GM12873 (cell line): ENCODE measurements around the gene NPC1L1.
A peak's percentile ranks its signal among the peaks of the same experiment; 100 is the strongest.

Source experiments
- TF ChIP-seq, protein P1 (sequence below): IDR thresholded peaks from 2 replicates; pipeline ENCODE4 v1.5.1; 2012; ENCODE audit warnings: low read depth, mild to moderate bottlenecking, moderate library complexity, low read length, control low read depth; ENCODE audit not compliant: insufficient read depth; ENCODE audit errors: missing control alignments

NPC1L1 gene, protein sequence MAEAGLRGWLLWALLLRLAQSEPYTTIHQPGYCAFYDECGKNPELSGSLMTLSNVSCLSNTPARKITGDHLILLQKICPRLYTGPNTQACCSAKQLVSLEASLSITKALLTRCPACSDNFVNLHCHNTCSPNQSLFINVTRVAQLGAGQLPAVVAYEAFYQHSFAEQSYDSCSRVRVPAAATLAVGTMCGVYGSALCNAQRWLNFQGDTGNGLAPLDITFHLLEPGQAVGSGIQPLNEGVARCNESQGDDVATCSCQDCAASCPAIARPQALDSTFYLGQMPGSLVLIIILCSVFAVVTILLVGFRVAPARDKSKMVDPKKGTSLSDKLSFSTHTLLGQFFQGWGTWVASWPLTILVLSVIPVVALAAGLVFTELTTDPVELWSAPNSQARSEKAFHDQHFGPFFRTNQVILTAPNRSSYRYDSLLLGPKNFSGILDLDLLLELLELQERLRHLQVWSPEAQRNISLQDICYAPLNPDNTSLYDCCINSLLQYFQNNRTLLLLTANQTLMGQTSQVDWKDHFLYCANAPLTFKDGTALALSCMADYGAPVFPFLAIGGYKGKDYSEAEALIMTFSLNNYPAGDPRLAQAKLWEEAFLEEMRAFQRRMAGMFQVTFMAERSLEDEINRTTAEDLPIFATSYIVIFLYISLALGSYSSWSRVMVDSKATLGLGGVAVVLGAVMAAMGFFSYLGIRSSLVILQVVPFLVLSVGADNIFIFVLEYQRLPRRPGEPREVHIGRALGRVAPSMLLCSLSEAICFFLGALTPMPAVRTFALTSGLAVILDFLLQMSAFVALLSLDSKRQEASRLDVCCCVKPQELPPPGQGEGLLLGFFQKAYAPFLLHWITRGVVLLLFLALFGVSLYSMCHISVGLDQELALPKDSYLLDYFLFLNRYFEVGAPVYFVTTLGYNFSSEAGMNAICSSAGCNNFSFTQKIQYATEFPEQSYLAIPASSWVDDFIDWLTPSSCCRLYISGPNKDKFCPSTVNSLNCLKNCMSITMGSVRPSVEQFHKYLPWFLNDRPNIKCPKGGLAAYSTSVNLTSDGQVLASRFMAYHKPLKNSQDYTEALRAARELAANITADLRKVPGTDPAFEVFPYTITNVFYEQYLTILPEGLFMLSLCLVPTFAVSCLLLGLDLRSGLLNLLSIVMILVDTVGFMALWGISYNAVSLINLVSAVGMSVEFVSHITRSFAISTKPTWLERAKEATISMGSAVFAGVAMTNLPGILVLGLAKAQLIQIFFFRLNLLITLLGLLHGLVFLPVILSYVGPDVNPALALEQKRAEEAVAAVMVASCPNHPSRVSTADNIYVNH (N-terminal part only)

DNA sequence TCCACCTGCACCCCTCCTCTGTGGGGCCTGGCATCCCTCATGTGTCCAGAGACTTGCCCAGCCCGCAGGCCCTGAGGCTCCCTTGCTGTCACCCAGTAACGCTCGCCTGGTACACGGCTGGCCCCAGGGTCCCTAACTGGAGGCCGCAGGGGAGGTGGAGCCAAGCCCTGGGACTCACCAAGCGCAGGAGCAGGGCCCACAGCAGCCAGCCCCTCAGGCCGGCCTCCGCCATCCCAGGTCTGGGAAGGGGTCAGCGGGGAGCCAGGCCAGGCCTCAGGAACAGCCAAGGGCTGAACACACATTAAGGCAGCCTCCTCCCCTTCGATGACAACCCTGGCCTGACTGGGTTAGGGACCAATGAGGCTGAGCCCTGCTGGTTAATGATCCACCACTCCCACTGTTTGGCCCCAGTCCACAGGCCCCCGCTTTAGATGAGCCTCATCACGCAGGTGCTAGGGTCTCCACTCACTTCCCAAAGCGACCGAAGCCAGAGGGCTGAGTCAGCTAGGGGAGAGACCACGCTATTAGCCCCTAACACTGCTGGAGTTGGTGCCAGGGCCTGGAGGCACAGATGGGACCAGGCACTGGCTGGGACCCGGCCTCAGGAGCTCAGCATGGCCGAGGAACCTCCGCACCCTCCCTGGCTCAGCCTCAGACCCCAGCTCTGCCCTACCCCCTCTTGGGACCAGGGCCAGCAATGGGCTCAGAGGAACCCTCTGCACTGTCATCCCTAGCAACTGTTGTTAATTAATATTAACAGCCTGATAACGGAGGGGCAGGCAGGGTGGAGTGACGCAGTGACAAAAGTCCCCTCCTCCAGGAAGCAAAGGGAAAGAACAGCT, at the start of gene NPC1L1:
TSS of gene NPC1L1 (minus strand) at position 303 of the 842 bp plus-strand sequence. CDS start at position 232, 71 bp downstream.
- TF ChIP-seq, protein P1, sequence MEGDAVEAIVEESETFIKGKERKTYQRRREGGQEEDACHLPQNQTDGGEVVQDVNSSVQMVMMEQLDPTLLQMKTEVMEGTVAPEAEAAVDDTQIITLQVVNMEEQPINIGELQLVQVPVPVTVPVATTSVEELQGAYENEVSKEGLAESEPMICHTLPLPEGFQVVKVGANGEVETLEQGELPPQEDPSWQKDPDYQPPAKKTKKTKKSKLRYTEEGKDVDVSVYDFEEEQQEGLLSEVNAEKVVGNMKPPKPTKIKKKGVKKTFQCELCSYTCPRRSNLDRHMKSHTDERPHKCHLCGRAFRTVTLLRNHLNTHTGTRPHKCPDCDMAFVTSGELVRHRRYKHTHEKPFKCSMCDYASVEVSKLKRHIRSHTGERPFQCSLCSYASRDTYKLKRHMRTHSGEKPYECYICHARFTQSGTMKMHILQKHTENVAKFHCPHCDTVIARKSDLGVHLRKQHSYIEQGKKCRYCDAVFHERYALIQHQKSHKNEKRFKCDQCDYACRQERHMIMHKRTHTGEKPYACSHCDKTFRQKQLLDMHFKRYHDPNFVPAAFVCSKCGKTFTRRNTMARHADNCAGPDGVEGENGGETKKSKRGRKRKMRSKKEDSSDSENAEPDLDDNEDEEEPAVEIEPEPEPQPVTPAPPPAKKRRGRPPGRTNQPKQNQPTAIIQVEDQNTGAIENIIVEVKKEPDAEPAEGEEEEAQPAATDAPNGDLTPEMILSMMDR, result no peak

DNA sequence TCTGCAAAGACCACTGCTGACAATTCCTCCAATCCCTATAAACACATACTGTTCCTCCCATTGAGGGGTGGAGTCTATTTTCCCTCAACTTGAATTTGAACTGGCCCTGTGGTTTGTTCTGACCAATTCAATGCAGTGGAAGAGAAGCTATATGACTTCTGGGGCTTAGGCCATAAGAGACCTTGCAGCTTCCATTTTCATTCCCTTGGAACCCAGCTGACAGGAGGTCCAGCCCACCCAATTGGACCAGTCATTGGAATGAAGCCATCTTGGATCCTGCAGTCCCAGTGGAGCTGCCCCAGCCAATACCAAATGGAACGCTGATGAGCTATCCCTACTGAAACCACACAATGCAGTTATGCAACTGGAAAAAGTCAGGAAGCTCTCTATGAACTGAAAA, 49.8 kb upstream of the NPC1L1 start:
- TF ChIP-seq, protein P1, result no peak

DNA sequence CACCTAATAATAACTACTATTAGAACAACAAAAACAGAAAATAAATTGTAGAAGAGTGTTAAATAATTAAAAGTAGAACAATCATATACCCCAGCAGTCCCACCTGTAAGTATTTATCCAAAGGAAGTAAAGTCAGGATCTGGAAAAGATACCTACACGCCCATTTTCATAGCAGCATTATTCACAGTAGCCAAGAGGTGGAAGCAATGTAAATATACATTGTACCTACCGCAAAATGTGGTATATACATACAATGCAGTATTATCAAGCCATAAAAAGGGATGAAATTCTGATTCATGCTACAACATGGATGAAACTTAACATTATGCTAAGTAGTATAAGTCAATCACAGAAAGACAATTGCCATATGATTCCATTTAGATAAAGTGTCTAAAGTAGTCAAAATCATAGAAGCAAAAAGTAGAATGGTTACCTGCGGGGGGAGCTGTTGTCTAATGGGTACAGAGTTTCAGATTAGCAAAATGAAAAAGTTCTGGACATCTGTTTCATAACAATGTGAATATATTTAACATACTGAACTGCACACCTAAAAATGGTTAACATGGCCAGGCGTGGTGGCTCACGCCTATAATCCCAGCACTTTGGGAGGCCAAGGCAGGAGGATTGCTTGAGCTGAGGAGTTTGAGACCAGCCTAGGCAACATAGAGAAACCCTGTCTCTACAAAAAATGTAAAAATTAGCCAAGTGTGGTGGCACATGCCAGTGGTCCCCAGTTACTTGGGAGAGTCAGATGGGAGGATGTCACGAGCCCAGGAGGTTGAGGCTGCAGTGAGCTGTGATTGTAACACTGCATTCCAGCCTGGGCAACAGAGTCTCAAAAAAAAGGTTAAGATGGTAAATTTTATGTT, 46.9 kb upstream of the NPC1L1 start:
- TF ChIP-seq, protein P1, result peak; percentile 60

DNA sequence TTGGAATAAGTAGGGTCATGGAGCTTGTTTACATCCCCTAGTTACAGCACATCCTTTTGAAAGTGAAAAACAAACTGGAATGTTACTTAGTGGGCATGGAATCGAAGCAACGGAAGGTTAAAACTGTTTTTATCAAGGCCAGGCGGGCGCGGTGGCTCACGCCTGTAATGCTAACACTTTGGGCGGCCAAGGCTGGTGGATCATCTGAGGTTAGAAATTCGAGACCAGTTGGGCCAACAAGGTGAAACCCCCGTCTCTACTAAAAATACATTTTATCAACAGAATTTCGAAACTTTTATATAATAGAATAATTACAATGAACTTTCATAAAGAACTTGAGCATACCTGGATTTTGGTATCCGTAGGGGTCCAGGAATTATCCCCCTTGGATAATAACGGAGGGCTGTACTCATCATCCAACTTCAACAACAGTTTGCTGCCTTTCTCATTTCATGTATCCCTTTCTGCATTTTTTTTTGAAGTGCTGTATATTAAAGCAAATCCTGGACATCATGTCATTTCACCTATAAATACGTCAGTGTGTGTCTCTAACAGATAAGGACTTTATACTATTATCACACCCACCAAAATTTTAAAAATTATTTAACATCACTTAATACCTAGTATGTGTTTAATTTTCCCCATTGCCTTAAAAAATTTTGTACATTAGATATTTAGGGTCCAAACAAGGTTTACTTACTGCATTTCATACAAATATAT, 42.2 kb upstream of the NPC1L1 start:
- TF ChIP-seq, protein P1, result no peak

DNA sequence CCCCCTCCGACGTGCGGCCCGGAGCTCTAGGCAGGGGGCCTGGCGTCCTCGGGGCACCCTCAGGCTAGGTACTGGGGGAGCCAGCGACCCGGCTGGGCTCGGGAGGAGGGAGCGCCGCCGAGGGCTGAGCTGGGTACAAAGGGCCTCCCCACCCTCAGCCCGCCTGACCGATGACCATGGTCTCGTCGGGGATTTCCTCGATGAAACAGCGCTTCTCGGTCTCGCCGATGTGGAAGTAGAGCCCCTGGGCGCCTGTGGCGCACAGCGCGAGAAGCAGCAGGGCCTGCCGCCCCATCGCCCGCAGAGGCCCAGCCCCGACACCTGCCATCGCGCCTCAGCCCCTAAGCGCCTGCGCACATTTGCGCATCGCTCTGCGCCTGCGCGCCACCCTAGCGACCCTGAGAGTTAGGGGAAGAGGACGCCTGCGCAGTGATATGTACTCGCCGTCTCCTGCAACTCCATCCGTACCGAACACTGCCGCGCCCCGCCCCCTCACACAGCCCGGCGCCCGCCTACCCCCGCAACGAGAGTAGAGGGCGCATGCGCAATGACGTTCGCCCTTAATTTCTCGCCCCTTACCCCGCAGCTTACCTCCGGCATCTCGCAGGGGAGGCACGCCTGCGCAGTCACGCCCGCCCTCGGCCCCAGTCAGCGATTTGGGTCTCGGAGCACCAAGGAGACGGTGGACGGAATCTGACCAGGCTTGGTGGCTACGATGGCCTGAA, 40.9 kb upstream of the NPC1L1 start, which contains the start of gene TMED4:
TSS of gene TMED4 (minus strand) at position 353 of the 725 bp plus-strand sequence. CDS start at position 328, 25 bp downstream.
- TF ChIP-seq, protein P1, result no peak
